ENCODE data around the gene SLC24A3. TPM values are rescaled to one million over a fixed set of nuclear protein-coding genes. Genes with fewer than 3 reads are reported as not detected.

Gene SLC24A3
- total RNA-seq, 1 experiment from 2014 or later: not detected

DNA sequence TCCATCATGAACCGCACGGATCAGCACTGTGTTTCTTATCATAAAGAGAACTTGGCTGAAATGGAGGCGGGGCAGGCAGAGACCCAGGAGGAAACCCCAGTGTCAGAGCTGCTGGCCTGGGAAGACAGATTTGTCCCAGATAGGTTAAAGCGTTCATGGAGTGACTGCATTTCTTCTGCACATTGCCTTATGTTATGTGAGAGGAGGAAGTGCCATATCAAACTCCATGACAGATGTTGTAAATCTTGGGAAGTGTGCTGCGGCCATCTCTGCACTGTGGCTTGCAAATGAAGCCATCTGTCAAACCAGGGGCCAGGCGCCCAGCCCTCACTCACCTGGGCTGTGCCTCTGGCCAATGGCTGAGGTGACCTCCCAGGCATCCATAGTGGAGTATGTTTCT lies 163.0 kb downstream of the SLC24A3 start:
- Histone ChIP-seq H3K27me3 (ENCODE audit: insufficient read depth, low read depth) (peaks cover 77% of the 10 kb centered on the region), H3K79me2 (ENCODE audit: low read depth) (no peaks in the 10 kb centered on the region), H3K36me3 (ENCODE audit: low read depth) (no peaks in the 10 kb centered on the region), H3K4me2 (no peak overlapping the region), H3K4me1 (replicated peaks; ENCODE audit: insufficient read depth) (no peaks in the 10 kb centered on the region), H3F3A (ENCODE audit: insufficient read depth, low read depth) (no peaks in the 10 kb centered on the region), H3K9me3 (ENCODE audit: insufficient read depth, low read depth) (no peaks in the 10 kb centered on the region), H4K20me1 (ENCODE audit: insufficient read depth) (no peaks in the 10 kb centered on the region), H3K27ac (no peak overlapping the region), H3K9me2 (ENCODE audit: insufficient read depth) (no peaks in the 10 kb centered on the region), H3K4me3 (no peak overlapping the region), H2AFZ (no peak overlapping the region)
- ChIA-PET CTCF (no interaction called here), POLR2A (ENCODE audit: unreplicated experiment) (no interaction called here)
- BruUV-seq (replicated peaks): no TSS peak
- intact Hi-C loops (cut with micrococcal nuclease; ENCODE audit: unreplicated experiment): no loop called here
- DNase-seq: no peak
- TF ChIP-seq, protein P1, sequence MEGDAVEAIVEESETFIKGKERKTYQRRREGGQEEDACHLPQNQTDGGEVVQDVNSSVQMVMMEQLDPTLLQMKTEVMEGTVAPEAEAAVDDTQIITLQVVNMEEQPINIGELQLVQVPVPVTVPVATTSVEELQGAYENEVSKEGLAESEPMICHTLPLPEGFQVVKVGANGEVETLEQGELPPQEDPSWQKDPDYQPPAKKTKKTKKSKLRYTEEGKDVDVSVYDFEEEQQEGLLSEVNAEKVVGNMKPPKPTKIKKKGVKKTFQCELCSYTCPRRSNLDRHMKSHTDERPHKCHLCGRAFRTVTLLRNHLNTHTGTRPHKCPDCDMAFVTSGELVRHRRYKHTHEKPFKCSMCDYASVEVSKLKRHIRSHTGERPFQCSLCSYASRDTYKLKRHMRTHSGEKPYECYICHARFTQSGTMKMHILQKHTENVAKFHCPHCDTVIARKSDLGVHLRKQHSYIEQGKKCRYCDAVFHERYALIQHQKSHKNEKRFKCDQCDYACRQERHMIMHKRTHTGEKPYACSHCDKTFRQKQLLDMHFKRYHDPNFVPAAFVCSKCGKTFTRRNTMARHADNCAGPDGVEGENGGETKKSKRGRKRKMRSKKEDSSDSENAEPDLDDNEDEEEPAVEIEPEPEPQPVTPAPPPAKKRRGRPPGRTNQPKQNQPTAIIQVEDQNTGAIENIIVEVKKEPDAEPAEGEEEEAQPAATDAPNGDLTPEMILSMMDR (conservative IDR thresholded peaks at IDR 0.05): no peak
- no peak for TF ChIP-seq EZH2 (IDR thresholded peaks at IDR 0.05; ENCODE audit: low read depth)

DNA sequence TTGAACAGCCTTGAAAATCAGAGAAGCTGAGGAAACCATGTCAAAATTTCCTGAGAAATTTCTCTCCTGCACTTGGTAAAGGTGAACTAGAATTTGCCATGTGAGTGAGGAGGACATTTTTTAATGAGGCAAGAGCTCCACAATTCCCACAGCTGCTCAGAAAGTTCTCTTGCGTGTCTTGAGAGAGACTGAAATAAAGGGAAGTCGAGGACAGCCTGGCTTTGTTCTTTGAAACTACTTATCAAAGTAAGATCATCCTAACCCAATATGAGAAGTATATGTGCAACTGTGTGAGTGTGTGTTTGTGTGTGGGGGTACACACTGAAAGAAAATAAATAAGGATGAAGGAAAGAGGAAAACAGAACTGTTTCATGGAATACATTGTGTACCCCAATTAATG lies 163.4 kb downstream of the SLC24A3 start:
- ChIA-PET POLR2A (ENCODE audit: unreplicated experiment) (no interaction called here), CTCF (no interaction called here)
- H3K36me3 ChIP-seq (ENCODE audit: low read depth): no peaks in the 10 kb centered on the region
- intact Hi-C loops (cut with micrococcal nuclease; ENCODE audit: unreplicated experiment): no loop called here
- H3K9me3 ChIP-seq (ENCODE audit: insufficient read depth, low read depth): no peaks in the 10 kb centered on the region
- peaks cover 77% of the 10 kb centered on the region for H3K27me3 ChIP-seq (ENCODE audit: insufficient read depth, low read depth)
- no peak overlapping the region for H3K4me3 ChIP-seq
- no peaks in the 10 kb centered on the region for H3F3A ChIP-seq (ENCODE audit: insufficient read depth, low read depth)
- no peaks in the 10 kb centered on the region for H4K20me1 ChIP-seq (ENCODE audit: insufficient read depth)
- no peak overlapping the region for H3K4me2 ChIP-seq
- BruUV-seq (replicated peaks): no TSS peak
- no peaks in the 10 kb centered on the region for H3K79me2 ChIP-seq (ENCODE audit: low read depth)
- H2AFZ ChIP-seq: no peak overlapping the region
- H3K4me1 ChIP-seq (replicated peaks; ENCODE audit: insufficient read depth): no peaks in the 10 kb centered on the region
- H3K9me2 ChIP-seq (ENCODE audit: insufficient read depth): no peaks in the 10 kb centered on the region
- DNase-seq: no peak
- TF ChIP-seq, protein P1 (conservative IDR thresholded peaks at IDR 0.05): no peak
- TF ChIP-seq EZH2 (IDR thresholded peaks at IDR 0.05; ENCODE audit: low read depth): no peak
- no peak overlapping the region for H3K27ac ChIP-seq

DNA sequence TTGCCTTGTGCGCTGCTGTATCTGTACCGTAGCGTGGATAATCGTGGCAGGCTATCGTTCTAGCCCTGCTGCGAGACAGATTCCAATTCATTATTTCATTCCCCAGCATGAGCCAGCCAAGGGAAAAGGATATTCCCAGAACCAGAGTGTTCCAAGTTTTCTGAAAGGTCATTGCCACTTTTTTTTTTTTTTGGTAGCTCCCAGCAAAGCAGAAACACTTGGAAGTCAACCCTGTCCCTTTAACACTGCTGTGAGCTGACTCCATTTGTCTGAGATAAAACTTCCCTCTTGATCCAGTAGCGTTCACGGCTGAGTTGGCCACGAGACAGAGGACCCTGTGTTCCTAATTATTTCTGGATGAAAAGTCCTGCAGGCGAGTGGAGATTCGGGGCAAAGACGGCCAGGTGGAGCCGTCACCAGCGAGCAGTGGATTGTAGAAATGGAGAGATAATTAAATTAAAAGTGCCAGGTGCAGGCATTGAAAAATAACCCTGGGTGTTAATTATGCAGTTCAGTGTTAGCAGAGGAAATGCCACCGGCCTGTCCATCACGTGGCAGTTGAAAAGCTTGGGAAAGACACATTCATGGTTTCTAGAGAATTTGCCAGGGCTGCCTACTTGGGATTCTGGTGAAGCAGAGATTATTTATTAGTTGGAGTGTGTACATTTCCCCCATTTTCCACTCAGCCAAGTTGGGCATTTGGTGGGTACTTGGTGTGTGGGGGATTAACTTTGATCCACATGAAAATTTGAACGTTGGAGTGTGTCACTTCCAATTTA lies 164.2 kb downstream of the SLC24A3 start:
- intact Hi-C loops (cut with micrococcal nuclease; ENCODE audit: unreplicated experiment): no loop called here
- CTCF ChIA-PET: no interaction called here
- POLR2A ChIA-PET (ENCODE audit: unreplicated experiment): no interaction called here

More for the DNA sequence above, 164.2 kb downstream of the SLC24A3 start:
- Histone ChIP-seq H3K79me2 (ENCODE audit: low read depth) (no peaks in the 10 kb centered on the region), H3K27me3 (ENCODE audit: insufficient read depth, low read depth) (peaks cover 77% of the 10 kb centered on the region), H3K4me3 (no peak overlapping the region), H3K4me2 (no peak overlapping the region), H3F3A (ENCODE audit: insufficient read depth, low read depth) (no peaks in the 10 kb centered on the region), H3K4me1 (replicated peaks; ENCODE audit: insufficient read depth) (no peaks in the 10 kb centered on the region), H3K9me2 (ENCODE audit: insufficient read depth) (no peaks in the 10 kb centered on the region), H2AFZ (no peak overlapping the region), H3K9me3 (ENCODE audit: insufficient read depth, low read depth) (no peaks in the 10 kb centered on the region), H3K27ac (no peak overlapping the region), H4K20me1 (ENCODE audit: insufficient read depth) (no peaks in the 10 kb centered on the region), H3K36me3 (ENCODE audit: low read depth) (no peaks in the 10 kb centered on the region)
- no TSS peak for BruUV-seq (replicated peaks)
- TF ChIP-seq EZH2 (IDR thresholded peaks at IDR 0.05; ENCODE audit: low read depth): no peak
- TF ChIP-seq, protein P1 (conservative IDR thresholded peaks at IDR 0.05): no peak
- DNase-seq: no peak

Data from PC-9 (cell line).